ENCODE results near the gene CCDC178.

DNA sequence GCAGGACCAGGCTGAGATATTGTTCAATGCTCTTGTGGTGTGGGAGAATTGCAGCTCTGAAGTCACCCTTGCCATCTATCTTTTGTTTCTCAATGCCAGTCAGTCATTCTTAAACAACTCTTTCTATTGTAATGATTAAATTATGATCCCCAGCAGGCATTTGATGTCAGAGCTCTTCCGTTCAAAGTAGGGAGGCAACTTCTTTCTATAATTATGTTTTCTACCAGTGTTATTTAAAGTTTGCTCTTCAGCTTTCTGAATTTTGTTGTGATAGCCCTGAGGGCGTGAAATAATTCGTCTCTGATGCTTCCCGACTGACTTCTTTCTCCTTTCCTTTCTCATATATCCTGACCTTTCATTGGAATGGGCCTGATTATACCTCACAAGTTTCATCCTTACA is 506.3 kb downstream of the CCDC178 start:
- TF ChIP-seq SP1 (IDR thresholded peaks at IDR 0.05) (no peak), LEF1 (IDR thresholded peaks at IDR 0.05; ENCODE audit: borderline replicate concordance) (no peak), ARNT (IDR thresholded peaks at IDR 0.05) (no peak), CTBP1 (IDR thresholded peaks at IDR 0.05; ENCODE audit: borderline replicate concordance) (no peak), FOXA1 (IDR thresholded peaks at IDR 0.05) (no peak)

All from HEK293T (cell line).